LNCaP clone FGC (cell line): Measurements from ENCODE around the gene MADD.
A peak's percentile ranks its signal among the peaks of the same experiment; 100 is the strongest.

Experiments used
- DNase-seq: peaks from one replicate; pipeline ENCODE4 v3.0.0-alpha.2; 2011; ENCODE audit warnings: low read depth
- H3K4me3 ChIP-seq: 2 replicates; pipeline ENCODE4 v1.5.1; 2011; ENCODE audit warnings: mild to moderate bottlenecking, low read depth, low read length, control low read depth
- TF ChIP-seq, protein P1 (sequence below): IDR thresholded peaks from 2 replicates; pipeline ENCODE4 v1.5.1; 2012; ENCODE audit warnings: mild to moderate bottlenecking; ENCODE audit not compliant: control insufficient read depth, insufficient read depth; ENCODE audit errors: extremely low read depth

MADD gene

GRCh38 chr11:47257517-47258316 is 12.2 kb upstream of the MADD start, which contains the start of gene NR1H3:
Gene NR1H3 (plus strand): TSS chr11:47257996. CDS start chr11:47259217, 1,221 bp downstream.
- no peak within 1 kb of the TSS for H3K4me3 ChIP-seq
- TF ChIP-seq, protein P1, sequence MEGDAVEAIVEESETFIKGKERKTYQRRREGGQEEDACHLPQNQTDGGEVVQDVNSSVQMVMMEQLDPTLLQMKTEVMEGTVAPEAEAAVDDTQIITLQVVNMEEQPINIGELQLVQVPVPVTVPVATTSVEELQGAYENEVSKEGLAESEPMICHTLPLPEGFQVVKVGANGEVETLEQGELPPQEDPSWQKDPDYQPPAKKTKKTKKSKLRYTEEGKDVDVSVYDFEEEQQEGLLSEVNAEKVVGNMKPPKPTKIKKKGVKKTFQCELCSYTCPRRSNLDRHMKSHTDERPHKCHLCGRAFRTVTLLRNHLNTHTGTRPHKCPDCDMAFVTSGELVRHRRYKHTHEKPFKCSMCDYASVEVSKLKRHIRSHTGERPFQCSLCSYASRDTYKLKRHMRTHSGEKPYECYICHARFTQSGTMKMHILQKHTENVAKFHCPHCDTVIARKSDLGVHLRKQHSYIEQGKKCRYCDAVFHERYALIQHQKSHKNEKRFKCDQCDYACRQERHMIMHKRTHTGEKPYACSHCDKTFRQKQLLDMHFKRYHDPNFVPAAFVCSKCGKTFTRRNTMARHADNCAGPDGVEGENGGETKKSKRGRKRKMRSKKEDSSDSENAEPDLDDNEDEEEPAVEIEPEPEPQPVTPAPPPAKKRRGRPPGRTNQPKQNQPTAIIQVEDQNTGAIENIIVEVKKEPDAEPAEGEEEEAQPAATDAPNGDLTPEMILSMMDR = no peak
- DNase-seq = no peak

- TF ChIP-seq, protein P1 = no peak
- H3K4me3 ChIP-seq = no peak overlapping the region
- DNase-seq = no peak
Measured at GRCh38 chr11:47258317-47258902, 11.5 kb upstream of the MADD start.

- H3K4me3 ChIP-seq = no peak overlapping the region
- no peak for DNase-seq
- TF ChIP-seq, protein P1 = peak; percentile 47
Measured at GRCh38 chr11:47259232-47259977, 10.5 kb upstream of the MADD start.

GRCh38 chr11:47260366-47260765 is 9.6 kb upstream of the MADD start:
- TF ChIP-seq, protein P1 = no peak
- H3K4me3 ChIP-seq = no peak overlapping the region
- DNase-seq = no peak

DNA sequence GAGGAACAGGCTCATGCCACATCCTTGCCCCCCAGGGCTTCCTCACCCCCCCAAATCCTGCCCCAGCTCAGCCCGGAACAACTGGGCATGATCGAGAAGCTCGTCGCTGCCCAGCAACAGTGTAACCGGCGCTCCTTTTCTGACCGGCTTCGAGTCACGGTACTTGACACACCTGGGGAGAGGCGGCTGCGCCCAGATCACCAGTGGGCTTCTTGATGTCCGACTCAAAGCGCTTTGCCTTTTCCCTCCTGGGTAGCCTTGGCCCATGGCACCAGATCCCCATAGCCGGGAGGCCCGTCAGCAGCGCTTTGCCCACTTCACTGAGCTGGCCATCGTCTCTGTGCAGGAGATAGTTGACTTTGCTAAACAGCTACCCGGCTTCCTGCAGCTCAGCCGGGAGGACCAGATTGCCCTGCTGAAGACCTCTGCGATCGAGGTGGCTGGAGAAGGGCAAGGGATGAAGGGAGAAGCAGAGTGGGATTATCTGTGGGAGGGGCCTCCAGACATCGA is 8.6 kb upstream of the MADD start:
- H3K4me3 ChIP-seq = no peak overlapping the region
- no peak for DNase-seq
- TF ChIP-seq, protein P1 = no peak

DNA sequence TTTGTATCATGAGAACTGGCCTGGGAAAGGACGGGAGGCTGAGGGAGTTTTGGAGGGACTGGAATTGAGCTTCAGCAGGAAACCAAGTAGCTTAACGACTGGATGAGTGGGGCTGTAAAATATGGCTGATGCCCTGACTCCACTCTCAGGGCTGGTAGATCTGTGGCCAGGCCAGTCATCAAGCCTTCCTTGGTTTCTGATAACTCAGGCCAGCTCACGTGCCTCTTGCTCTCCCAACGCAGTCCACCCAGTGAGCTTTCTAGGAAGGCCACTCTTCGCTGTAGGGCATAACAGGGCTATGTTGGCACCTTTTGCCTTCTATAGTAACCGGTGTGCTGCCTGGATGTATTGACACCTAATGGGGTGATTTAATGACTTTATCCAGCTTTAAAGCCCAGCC is 5.8 kb upstream of the MADD start:
- TF ChIP-seq, protein P1 = no peak
- no peak for DNase-seq

More for the DNA sequence above, 5.8 kb upstream of the MADD start:
- no peak overlapping the region for H3K4me3 ChIP-seq
